Mesothelial cell of epicardium (in vitro differentiated cells): ENCODE data around the gene CROCC2. TPM values are rescaled to one million over a fixed set of nuclear protein-coding genes. Genes with fewer than 3 reads are reported as not detected.

ENCODE experiments used
- DNase-seq, 2 experiments: peaks; one replicate each; pipeline ENCODE4 v3.0.0; 2021; ENCODE audit warnings: low spot score in 2 of 2; ENCODE audit not compliant: unreplicated experiment in 2 of 2
- H3K27ac Mint-ChIP-seq: 2 replicates; pipeline ENCODE4 v1.8.0; 2021; ENCODE audit warnings: mixed read lengths
- H3K27me3 Mint-ChIP-seq: 2 replicates; pipeline ENCODE4 v1.8.0; 2021; ENCODE audit warnings: low read depth, mixed read lengths
- H3K36me3 Mint-ChIP-seq: 2 replicates; pipeline ENCODE4 v1.8.0; 2021; ENCODE audit warnings: mixed read lengths
- H3K4me1 Mint-ChIP-seq: 2 replicates; pipeline ENCODE4 v1.8.0; 2021; ENCODE audit warnings: mixed read lengths
- H3K4me3 Mint-ChIP-seq: 2 replicates; pipeline ENCODE4 v1.8.0; 2021; ENCODE audit warnings: mild to moderate bottlenecking, moderate library complexity, mixed read lengths
- H3K9me3 Mint-ChIP-seq: 2 replicates; pipeline ENCODE4 v1.8.0; 2021; ENCODE audit warnings: mixed read lengths
- total RNA-seq: library from RNA; stranded (reverse); gene quantifications from 3 replicates; pipeline ENCODE4 v1.2.1, GENCODE V29; 2021
- TF ChIP-seq, protein P1 (sequence below): fragments of 200-600 bp; sonication (generic); IDR thresholded peaks from one replicate; pipeline ENCODE4 v1.5.0; 2021; ENCODE audit warnings: antibody characterized with exemption; ENCODE audit not compliant: unreplicated experiment

Gene CROCC2
- total RNA-seq, 1 donor from 2014 or later: 0.16 TPM

DNA sequence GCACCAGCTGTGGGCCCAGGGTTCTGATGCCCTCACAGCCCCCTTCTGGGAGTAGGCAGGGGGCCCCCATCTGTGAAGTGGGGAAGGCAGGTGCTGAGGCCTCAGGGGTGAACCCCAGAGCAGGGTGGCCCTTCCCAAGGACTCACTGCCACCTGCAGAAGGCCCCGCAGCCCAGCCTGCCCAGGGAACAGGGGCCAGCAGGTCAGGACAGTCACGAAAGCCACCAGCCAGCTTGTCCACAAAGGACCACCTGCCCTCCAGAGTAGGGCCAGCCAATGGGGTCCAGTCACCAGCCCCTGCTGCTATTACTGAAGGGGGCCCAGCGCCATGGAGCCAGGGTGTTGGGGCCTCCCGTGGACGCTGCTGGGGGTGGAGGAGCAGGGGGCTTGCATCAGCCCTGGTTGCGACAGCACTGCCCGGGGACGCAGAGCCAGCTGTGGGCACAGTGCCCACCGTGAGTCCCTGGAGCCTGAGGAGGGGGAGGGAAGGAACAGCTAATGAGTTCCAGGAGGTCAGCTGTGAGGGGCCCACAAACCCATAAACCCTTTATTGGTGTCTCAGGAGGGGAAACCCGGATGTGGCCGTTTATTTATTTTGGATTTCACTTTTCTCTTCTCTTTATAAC, 80.8 kb downstream of the CROCC2 start:
- no peak overlapping the region for H3K4me3 Mint-ChIP-seq

DNA sequence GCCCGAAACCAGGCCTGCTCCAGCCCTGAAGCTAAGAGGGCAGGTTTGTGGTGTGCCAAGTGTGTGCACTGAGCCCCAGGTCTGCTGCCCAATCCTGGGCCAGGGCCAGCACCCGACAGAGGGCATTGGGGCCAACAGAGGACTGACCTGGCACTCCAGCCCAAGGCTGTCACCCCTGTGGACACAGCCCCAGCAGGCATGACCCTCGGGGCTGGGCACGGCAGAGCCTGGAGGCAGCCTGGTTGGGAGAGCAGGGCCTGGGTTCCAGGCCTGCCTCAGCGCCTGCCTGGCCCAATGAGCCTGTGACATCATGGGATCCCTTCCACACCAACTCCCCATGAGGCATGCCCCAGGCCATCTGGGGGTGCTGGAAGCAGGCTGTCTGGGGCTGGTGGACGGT, 81.5 kb downstream of the CROCC2 start:
- Mint-ChIP-seq H3K9me3 (no peaks in the 10 kb centered on the region), H3K27ac (no peak overlapping the region), H3K4me3 (no peak overlapping the region), H3K27me3 (peaks cover 19% of the 10 kb centered on the region), H3K4me1 (peaks cover 6% of the 10 kb centered on the region), H3K36me3 (no peaks in the 10 kb centered on the region)
- TF ChIP-seq, protein P1, sequence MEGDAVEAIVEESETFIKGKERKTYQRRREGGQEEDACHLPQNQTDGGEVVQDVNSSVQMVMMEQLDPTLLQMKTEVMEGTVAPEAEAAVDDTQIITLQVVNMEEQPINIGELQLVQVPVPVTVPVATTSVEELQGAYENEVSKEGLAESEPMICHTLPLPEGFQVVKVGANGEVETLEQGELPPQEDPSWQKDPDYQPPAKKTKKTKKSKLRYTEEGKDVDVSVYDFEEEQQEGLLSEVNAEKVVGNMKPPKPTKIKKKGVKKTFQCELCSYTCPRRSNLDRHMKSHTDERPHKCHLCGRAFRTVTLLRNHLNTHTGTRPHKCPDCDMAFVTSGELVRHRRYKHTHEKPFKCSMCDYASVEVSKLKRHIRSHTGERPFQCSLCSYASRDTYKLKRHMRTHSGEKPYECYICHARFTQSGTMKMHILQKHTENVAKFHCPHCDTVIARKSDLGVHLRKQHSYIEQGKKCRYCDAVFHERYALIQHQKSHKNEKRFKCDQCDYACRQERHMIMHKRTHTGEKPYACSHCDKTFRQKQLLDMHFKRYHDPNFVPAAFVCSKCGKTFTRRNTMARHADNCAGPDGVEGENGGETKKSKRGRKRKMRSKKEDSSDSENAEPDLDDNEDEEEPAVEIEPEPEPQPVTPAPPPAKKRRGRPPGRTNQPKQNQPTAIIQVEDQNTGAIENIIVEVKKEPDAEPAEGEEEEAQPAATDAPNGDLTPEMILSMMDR: no peak
- DNase-seq: no peak

More for the DNA sequence above, 80.8 kb downstream of the CROCC2 start:
- no peak overlapping the region for H3K27ac Mint-ChIP-seq
- peak in 1 of 2 experiments; percentile 16 for DNase-seq
- H3K9me3 Mint-ChIP-seq: no peaks in the 10 kb centered on the region
- H3K27me3 Mint-ChIP-seq: peaks cover 26% of the 10 kb centered on the region
- peaks cover 6% of the 10 kb centered on the region for H3K4me1 Mint-ChIP-seq
- TF ChIP-seq, protein P1: no peak
- H3K36me3 Mint-ChIP-seq: no peaks in the 10 kb centered on the region

DNA sequence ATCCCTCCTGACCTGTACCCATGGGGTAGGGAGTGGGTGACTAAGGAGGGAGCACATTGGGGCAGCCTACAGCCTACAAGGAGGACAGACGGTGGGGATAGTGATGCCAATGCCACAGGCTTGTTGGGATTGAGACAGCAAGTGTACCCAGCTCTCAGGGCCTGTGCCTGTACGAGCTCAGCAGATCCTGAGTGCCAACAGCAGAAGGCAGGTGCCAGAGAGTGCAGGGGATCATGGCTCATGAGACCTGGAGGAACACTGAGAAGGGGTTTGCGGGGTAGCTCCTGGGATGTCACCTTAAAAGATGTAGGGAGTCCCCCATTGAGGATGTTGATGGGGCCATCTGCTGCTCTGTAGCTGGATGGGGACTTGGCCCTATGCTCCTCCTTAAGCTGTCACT, 82.0 kb downstream of the CROCC2 start:
- H3K4me3 Mint-ChIP-seq: no peak overlapping the region
- TF ChIP-seq, protein P1: no peak
- no peak for DNase-seq
- peak overlapping the region; percentile 30 for H3K27ac Mint-ChIP-seq
- peaks cover 6% of the 10 kb centered on the region for H3K4me1 Mint-ChIP-seq
- H3K27me3 Mint-ChIP-seq: peaks cover 13% of the 10 kb centered on the region
- H3K36me3 Mint-ChIP-seq: no peaks in the 10 kb centered on the region
- H3K9me3 Mint-ChIP-seq: no peaks in the 10 kb centered on the region

DNA sequence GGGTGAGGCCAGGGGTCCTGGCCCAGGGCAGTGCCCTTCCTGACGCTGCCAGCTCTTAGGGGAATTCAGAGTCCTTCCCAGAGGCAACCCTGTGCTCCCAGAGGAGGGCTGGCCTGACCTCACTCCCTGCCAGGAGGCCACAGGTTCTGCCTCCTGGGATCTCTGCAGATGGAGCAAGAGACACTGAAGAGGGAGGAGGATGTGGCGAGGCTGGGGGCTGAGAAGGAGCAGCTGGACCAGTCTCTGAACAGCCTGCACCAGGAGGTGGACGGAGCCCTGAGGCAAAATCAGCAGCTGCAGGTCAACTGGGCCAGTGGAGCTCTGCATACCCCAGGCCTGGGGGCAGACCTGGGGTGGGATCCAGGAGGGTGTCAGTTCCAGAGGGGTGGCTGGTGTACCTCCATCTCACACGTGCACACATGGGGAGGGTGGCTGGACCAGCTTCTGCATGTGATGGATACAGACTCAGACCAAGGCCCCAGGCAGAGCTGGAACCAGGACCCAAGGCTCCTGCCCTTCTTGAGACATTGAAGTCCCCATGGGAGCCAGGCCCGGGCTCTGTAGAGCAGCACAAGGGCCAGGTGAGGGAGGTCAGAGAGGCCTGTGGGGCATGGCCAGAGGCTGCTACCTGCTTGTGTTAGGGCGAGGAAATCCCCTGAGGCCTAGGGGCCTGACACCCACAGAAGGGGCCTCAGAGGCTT, 82.6 kb downstream of the CROCC2 start:
- no peaks in the 10 kb centered on the region for H3K9me3 Mint-ChIP-seq
- peaks cover 6% of the 10 kb centered on the region for H3K4me1 Mint-ChIP-seq
- peaks cover 10% of the 10 kb centered on the region for H3K27me3 Mint-ChIP-seq
- TF ChIP-seq, protein P1: no peak
- no peak for DNase-seq
- H3K4me3 Mint-ChIP-seq: no peak overlapping the region
- H3K27ac Mint-ChIP-seq: no peak overlapping the region
- H3K36me3 Mint-ChIP-seq: no peaks in the 10 kb centered on the region

DNA sequence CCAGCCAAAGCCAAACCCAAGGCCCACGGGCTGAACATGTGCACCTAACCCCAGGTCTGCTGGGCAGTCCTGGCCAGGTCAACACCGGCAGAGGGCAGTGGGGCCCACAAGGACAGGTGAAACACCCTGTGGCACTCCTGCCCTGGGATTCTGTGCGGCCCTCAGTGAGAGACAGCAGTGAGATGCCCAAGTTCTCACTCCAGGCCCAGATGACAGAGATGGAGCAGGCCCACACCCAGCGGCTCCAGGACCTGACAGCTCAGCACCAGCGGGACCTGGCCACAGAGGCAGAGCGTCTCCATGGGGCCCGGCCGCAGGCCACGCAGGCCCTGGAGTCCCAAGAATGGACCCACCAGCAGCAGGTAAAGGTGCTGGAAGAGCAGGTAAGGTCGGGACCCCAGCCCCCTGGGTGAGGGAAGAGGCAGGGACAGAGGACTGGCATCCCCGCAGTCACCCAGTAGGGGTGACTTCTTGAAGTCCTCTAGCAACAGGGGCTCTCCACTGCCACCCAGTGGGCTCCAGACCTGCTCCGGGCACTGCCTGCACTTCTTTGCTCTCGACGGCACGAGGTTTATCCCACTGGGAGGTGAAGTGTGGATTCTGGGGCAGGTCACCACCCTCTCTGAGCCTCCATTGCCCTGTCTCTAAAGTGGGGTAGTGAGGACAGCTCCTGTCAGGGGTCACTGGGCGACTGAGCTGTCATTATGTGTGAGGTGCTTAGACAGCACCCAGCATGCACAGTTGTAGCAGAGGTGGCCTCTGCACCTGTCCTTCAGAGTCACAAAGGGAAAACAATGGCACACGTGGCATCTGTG, 83.5 kb downstream of the CROCC2 start:
- H3K36me3 Mint-ChIP-seq: no peaks in the 10 kb centered on the region

More for the DNA sequence above, 83.5 kb downstream of the CROCC2 start:
- H3K27ac Mint-ChIP-seq: no peak overlapping the region
- no peak overlapping the region for H3K4me3 Mint-ChIP-seq
- peaks cover 9% of the 10 kb centered on the region for H3K4me1 Mint-ChIP-seq
- H3K9me3 Mint-ChIP-seq: no peaks in the 10 kb centered on the region
- peaks cover 5% of the 10 kb centered on the region for H3K27me3 Mint-ChIP-seq
- DNase-seq: peak in 1 of 2 experiments; percentile 20
- TF ChIP-seq, protein P1: no peak
